Muscle layer of duodenum (tissue), 2 donors: ENCODE measurements around the gene MYCBP2.
A peak's percentile ranks its signal among the peaks of the same experiment; 100 is the strongest.

Experiments
- H3K27ac ChIP-seq: one replicate; pipeline ENCODE4 v1.7.0; 2013; ENCODE audit warnings: mild to moderate bottlenecking, low read length
- H3K27me3 ChIP-seq: one replicate; pipeline ENCODE4 v1.7.0; 2013; ENCODE audit warnings: low read depth, mild to moderate bottlenecking, control low read depth, low read length
- H3K36me3 ChIP-seq, 2 donors: one replicate each; pipeline ENCODE4 v1.7.0; 2013; ENCODE audit warnings: low read length in 2 of 2, control low read depth in 1 of 2, mild to moderate bottlenecking in 1 of 2; ENCODE audit not compliant: insufficient read depth in 2 of 2, control insufficient read depth in 1 of 2
- H3K4me1 ChIP-seq, 2 donors: one replicate each; pipeline ENCODE4 v1.7.0; 2013; ENCODE audit warnings: low read length in 2 of 2, mild to moderate bottlenecking in 2 of 2, control low read depth in 1 of 2, moderate library complexity in 1 of 2; ENCODE audit not compliant: insufficient read depth in 2 of 2, control insufficient read depth in 1 of 2
- H3K4me3 ChIP-seq, 2 donors: one replicate each; pipeline ENCODE4 v1.7.0; 2013; ENCODE audit warnings: low read length in 2 of 2, low read depth in 1 of 2, mild to moderate bottlenecking in 1 of 2
- H3K9me3 ChIP-seq, 2 donors: one replicate each; pipeline ENCODE4 v1.7.0; 2013; ENCODE audit warnings: low read length in 2 of 2, control low read depth in 1 of 2, mild to moderate bottlenecking in 1 of 2; ENCODE audit not compliant: control insufficient read depth in 1 of 2
- donor health status: healthy.

MYCBP2 gene, protein sequence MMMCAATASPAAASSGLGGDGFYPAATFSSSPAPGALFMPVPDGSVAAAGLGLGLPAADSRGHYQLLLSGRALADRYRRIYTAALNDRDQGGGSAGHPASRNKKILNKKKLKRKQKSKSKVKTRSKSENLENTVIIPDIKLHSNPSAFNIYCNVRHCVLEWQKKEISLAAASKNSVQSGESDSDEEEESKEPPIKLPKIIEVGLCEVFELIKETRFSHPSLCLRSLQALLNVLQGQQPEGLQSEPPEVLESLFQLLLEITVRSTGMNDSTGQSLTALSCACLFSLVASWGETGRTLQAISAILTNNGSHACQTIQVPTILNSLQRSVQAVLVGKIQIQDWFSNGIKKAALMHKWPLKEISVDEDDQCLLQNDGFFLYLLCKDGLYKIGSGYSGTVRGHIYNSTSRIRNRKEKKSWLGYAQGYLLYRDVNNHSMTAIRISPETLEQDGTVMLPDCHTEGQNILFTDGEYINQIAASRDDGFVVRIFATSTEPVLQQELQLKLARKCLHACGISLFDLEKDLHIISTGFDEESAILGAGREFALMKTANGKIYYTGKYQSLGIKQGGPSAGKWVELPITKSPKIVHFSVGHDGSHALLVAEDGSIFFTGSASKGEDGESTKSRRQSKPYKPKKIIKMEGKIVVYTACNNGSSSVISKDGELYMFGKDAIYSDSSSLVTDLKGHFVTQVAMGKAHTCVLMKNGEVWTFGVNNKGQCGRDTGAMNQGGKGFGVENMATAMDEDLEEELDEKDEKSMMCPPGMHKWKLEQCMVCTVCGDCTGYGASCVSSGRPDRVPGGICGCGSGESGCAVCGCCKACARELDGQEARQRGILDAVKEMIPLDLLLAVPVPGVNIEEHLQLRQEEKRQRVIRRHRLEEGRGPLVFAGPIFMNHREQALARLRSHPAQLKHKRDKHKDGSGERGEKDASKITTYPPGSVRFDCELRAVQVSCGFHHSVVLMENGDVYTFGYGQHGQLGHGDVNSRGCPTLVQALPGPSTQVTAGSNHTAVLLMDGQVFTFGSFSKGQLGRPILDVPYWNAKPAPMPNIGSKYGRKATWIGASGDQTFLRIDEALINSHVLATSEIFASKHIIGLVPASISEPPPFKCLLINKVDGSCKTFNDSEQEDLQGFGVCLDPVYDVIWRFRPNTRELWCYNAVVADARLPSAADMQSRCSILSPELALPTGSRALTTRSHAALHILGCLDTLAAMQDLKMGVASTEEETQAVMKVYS (N-terminal part only)

DNA sequence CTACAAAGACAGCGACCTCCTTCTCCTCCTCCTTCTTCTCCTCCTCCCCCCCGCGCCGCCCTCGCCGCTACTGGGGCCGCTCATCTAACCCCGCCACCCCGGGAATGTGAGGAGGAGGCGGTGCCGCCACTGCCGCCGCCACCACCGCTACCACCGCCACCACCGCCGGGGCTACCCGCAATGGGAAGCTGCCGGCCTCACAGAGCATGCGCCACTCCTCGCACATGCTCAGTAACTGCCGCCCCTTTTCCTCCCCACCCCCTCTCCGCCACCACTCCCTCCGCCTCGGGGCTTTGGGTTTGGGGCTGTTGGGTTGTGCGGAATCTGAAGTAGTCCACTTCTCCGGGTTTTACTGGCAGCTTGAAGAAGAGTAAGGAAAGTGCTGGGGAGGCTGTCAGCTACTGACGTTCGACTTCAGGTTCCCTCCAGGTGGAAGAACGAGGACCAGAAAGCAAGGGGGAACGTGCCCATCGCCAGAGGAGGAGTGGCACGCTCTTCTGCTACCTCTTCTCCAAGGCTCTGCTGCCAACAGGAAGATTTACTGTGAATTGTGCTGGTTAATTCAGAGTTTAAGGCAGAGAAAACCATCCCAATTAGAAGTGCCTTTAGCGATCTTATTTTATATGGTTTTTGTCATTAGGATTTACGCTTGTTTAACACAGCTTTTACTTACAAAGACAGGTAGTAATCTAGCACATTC, at the start of gene MYCBP2:
Gene MYCBP2 (minus strand): TSS at position 190 of the 700 bp plus-strand sequence. CDS start 319 bp downstream, outside the sequence.
- H3K4me3 ChIP-seq, result peak within 1 kb of the TSS; percentile 80 to 95
- H3K36me3 ChIP-seq, result no peaks in the 10 kb centered on the region
- H3K9me3 ChIP-seq, result no peaks in the 10 kb centered on the region
- no peaks in the 10 kb centered on the region for H3K27me3 ChIP-seq
- H3K27ac ChIP-seq, result peak within 1 kb of the TSS; percentile 79
- peaks cover 11 to 37% of the 10 kb centered on the region in 2 donors for H3K4me1 ChIP-seq

DNA sequence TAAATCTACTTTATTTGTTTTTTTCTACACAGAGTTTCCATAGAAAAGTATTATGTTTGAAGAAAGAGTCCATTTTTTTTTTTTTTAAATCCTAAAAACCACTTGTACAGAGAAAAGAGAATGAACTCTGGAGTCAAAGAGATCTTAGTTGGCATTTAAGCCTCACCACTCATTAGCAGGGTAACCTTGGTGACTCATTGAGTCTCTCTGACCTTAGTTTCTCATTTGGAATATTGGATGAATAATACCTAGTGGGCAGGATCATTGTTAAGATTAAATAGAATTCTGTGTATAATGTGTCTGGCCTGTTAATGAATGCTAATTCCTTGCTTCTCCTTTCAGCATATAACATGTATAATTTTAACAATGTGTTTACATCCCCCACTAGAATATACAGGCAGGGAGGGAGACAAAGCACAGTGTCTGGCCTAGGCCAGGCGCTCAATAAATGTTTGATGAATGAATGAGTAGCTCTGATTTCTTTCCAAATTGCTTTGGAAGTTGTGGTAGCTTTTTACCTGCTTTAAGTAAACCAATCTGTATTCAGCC, 48.7 kb upstream of the MYCBP2 start:
- H3K27ac ChIP-seq, result no peak overlapping the region
- H3K36me3 ChIP-seq, result no peaks in the 10 kb centered on the region
- H3K4me3 ChIP-seq, result no peak overlapping the region
- no peaks in the 10 kb centered on the region for H3K27me3 ChIP-seq
- no peaks in the 10 kb centered on the region for H3K4me1 ChIP-seq
- no peaks in the 10 kb centered on the region for H3K9me3 ChIP-seq

DNA sequence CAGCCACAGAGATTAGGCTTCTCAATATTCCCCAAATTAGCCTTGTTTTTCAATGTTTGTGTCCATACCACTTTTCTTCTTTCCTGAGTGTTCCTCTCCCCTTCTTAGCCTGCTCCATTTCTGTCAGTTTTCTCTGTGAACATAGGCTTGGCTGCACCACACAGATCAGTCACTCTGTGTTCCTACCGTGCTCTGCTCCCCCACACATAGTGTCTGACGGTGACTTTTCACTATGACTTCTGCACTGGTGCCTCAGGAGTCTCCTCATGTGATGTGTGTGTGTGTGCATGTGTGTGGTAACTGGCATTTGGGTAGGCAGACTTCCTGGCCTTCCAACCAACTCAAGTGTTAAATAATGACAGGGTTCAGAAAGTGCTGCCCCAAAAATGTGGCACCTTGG, 47.9 kb upstream of the MYCBP2 start:
- no peaks in the 10 kb centered on the region for H3K27me3 ChIP-seq

DNA sequence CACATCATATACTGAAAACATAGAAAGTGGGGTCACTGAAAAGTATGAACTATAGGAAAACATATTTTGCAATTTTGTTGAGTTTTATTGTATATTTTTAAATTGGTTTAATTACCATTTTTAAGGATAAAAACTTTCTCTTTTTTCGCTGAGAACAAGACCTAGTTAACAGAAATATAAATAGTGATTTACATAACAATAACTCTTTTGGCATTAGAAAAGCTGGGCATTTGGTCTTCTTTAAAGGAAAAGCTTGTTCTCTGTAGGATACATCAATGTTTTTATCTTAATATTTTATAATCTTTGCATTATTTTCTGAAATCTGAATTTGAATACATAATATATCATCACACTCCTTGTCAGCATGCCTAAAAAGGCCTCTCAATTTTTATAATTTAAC, 47.4 kb upstream of the MYCBP2 start:
- Histone ChIP-seq H3K36me3 (no peaks in the 10 kb centered on the region), H3K4me3 (no peak overlapping the region), H3K27me3 (no peaks in the 10 kb centered on the region), H3K27ac (no peak overlapping the region), H3K9me3 (no peaks in the 10 kb centered on the region), H3K4me1 (no peaks in the 10 kb centered on the region)

More for the DNA sequence above, 47.9 kb upstream of the MYCBP2 start:
- Histone ChIP-seq H3K4me1 (no peaks in the 10 kb centered on the region), H3K9me3 (no peaks in the 10 kb centered on the region), H3K27ac (no peak overlapping the region), H3K36me3 (no peaks in the 10 kb centered on the region), H3K4me3 (no peak overlapping the region)

DNA sequence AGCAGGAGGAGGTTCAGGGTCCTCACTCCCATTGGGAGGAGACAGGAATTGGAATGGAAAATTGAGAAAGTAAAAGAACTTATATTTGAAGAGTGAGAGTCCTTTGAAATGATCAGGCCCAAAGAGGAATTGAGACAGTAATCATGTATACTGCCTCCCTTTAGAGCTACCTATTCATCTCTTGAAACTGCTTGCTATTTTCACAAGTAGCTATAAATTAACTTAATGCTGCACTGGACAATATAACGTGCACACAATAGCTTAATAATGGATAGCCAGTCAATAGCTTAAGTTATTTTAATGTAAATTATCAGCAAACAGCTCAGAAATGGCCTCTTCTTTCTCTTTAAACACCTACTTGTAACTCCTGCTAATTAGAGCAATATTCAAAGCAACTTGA, 46.6 kb upstream of the MYCBP2 start:
- Histone ChIP-seq H3K4me1 (no peaks in the 10 kb centered on the region), H3K27me3 (no peaks in the 10 kb centered on the region), H3K9me3 (no peaks in the 10 kb centered on the region), H3K27ac (no peak overlapping the region), H3K4me3 (no peak overlapping the region), H3K36me3 (no peaks in the 10 kb centered on the region)

DNA sequence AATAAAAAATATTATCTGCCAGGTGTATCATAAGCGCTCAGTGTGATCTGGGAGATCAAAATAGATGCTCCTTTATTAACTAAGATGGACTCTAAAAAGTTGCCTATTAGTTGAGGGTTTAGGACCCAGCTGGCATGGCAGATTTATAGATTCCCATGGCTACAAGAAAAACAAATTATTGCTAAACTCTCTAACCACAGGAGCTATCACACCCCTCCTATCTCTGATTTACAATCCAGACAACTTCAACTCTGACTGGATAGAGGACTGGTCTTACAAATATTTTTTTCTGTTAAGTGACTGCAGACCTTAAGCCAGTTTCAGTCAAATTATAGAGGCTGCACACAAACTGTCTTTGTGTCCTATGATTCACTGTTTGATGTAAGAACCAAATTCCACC, 45.4 kb upstream of the MYCBP2 start:
- H3K27me3 ChIP-seq, result no peaks in the 10 kb centered on the region
- H3K27ac ChIP-seq, result no peak overlapping the region
- H3K4me3 ChIP-seq, result no peak overlapping the region
- no peaks in the 10 kb centered on the region for H3K9me3 ChIP-seq
- no peaks in the 10 kb centered on the region for H3K36me3 ChIP-seq
- H3K4me1 ChIP-seq, result no peaks in the 10 kb centered on the region

DNA sequence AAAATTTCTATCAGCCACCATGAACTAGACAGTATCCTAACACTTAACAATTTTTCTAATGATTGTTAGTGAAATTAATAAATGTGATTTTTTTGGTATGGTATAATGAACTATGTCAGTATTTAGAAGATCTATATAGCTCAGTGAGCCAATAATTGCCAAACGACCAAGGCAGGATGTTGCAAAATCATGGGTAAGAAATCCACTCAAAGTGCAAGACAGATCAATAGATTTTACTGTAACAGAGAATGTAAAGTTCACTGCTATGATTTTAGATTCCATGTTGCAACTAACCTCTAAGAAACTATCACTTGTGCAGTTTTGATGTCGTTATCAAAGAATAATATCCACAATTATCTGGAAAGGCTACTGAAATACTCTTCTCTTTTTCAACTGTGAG, 44.0 kb upstream of the MYCBP2 start:
- no peak overlapping the region for H3K4me3 ChIP-seq
- no peaks in the 10 kb centered on the region for H3K27me3 ChIP-seq
- no peak overlapping the region for H3K27ac ChIP-seq
- H3K9me3 ChIP-seq, result no peaks in the 10 kb centered on the region
- no peaks in the 10 kb centered on the region for H3K4me1 ChIP-seq
- no peaks in the 10 kb centered on the region for H3K36me3 ChIP-seq

DNA sequence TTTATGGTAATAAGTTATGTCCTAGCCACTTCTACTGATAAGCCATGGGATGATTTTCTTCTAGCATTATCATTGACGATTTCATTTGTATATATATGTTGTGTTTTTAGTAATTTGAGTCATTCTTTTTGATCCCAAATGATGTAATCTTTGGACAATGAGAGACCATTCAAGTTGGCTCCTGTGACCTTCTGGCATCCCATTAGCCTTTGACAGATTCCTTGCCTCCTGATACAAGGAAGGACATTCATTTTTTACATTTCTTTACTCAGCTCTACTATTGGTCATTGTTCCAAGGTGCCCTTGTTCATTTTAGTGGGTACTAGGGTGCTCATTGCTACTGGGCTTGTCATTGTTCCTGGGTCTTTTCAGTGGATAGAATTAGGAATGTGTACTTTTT, 35.3 kb upstream of the MYCBP2 start:
- H3K27ac ChIP-seq, result no peak overlapping the region
- H3K9me3 ChIP-seq, result no peaks in the 10 kb centered on the region
- H3K36me3 ChIP-seq, result no peaks in the 10 kb centered on the region
- H3K4me3 ChIP-seq, result no peak overlapping the region
- H3K27me3 ChIP-seq, result no peaks in the 10 kb centered on the region
- no peaks in the 10 kb centered on the region for H3K4me1 ChIP-seq

DNA sequence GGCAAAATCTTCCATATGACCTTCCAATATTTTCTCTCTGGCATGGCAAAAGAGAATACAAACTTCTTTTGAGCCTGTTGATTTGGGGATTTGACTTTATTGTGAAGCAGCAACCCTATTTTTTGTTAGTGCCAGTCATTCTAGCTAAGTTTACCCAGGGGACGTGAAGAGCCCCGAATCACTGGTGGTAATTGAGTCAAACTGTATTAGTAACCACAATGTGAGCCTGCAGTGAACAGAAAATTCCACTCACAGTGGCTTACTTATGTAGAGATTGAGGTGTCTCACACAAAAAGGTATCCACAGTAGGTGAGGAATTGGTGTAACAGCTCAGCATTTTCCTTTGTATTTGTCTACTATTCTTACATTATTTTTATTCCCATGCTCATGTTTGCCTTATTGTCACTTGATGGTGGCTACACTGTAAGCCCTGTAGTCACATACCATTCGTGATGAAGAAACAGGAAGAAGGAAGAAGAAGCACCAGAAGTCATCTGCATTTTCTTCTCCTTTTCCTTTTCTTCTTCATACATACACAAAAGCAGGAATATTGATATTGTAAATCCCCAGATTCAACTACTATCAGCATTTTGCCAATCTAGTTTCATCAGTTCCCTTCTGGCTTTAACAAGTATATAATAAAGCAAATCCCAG, 33.3 kb upstream of the MYCBP2 start:
- Histone ChIP-seq H3K9me3 (no peaks in the 10 kb centered on the region), H3K4me1 (no peaks in the 10 kb centered on the region), H3K27me3 (no peaks in the 10 kb centered on the region), H3K4me3 (no peak overlapping the region), H3K27ac (no peak overlapping the region), H3K36me3 (no peaks in the 10 kb centered on the region)

DNA sequence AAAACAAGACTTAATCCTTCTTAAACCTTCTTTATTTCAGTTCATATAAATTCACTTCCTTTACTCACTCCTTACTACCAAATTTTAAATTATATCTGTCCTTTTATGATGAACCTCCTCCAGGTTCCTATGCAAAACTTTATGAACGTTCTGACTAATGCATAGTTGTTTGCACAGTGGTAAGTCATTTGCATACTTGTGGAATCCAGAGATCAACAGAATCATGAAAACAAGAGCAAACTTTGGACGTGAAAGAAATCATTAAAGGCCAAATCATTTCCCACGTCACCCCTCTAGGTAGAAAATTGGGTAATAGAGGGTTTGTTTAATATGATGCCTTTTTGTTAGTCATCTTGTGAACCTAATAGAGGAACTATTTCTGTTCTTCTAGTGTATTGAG, 32.3 kb upstream of the MYCBP2 start:
- Histone ChIP-seq H3K27me3 (no peaks in the 10 kb centered on the region), H3K4me1 (no peaks in the 10 kb centered on the region), H3K4me3 (no peak overlapping the region), H3K36me3 (no peaks in the 10 kb centered on the region), H3K27ac (no peak overlapping the region), H3K9me3 (no peaks in the 10 kb centered on the region)
